RKO (cell line): Measurements from ENCODE around the gene PXDN.

ENCODE experiments used
- DNase-seq: peaks from one replicate; pipeline ENCODE4 v3.0.0-alpha.2; 2016; ENCODE audit warnings: low spot score

The PXDN gene

DNA sequence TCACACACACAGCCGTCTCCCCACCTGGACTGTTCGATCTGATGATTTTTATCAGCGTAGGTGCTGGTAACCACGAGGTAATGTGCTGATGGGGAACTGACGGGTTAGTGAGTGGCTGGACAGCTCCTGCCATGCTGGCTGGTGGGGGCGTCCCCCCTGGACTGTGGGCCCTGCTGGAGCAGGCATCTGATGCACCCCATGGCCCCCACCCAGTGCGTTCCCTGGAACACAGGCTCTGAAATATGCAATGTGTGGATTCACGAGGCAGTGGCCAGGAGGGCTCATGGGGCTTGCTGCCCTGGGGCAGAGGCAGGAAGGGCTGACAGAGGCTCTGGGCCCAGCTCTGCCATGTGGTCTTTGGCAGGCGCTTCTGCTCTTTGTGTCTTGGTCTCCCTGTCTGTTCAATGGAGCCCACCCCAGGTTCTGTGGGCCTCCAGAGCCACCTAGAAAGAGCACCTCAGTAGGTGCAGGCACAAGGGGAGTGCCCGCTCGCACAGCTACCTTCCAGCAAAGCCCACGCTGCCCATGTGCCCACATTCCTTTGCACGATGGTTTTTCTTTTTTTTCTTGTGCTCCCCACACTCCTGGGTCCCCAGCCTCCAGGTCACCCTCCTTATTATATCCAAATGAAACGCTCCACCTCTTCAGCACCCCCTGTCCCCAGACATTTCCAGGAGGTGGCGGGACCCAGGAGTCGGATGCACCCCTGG lies 10.3 kb upstream of the PXDN start:
- DNase-seq: no peak

GRCh38 chr2:1754046-1754445 lies 9.7 kb upstream of the PXDN start:
- DNase-seq: no peak

GRCh38 chr2:1752751-1753150 lies 8.4 kb upstream of the PXDN start:
- no peak for DNase-seq

DNA sequence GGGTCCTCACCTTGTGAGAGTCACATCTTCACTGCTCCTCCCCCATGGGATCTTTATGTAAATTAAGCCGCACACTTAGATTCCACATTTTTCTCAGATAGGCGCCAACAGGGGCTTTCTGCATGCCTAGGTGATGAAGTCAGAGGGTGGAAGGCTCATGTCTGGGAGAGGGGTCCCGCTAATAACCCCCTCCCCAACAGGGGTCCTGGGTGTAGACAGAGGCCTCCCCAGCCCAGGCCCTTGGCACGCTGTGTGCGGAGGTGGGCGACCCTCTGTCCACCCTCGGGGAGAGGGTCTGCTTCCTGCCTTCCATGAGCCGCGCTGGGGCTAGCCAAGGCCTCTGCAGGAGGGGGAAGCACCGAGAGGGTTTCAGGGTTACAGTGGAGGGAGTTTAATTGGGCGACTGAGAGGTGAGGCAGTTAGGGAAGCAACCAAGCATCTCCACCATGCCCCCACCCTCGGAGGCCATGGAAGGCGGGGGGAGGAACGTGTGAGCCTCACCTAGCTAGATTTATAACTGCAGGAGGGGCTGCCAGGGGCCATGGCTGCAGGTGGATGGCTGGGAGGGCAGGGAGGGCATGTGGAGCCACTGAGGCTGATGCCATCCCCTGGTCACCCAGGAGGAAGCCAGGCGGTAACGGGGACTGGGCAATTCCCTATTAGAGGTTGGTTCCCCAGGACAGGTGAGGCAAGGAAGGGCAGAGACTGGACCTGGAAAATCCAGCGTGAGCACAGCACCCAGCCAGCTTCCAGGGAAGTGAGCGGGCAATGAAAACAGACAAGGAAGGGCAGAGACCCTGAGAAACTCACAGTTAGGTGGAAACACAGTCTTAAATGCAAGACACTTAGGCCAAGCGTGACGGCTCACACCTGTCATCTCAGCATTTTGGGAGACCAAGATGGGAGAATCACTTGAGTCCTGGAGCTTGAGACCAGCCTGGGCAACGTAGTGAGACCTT lies 7.7 kb upstream of the PXDN start:
- no peak for DNase-seq

- DNase-seq: peak; percentile 54
These were observed 6.8 kb upstream of the PXDN start for GRCh38 chr2:1750933-1751766.

DNA sequence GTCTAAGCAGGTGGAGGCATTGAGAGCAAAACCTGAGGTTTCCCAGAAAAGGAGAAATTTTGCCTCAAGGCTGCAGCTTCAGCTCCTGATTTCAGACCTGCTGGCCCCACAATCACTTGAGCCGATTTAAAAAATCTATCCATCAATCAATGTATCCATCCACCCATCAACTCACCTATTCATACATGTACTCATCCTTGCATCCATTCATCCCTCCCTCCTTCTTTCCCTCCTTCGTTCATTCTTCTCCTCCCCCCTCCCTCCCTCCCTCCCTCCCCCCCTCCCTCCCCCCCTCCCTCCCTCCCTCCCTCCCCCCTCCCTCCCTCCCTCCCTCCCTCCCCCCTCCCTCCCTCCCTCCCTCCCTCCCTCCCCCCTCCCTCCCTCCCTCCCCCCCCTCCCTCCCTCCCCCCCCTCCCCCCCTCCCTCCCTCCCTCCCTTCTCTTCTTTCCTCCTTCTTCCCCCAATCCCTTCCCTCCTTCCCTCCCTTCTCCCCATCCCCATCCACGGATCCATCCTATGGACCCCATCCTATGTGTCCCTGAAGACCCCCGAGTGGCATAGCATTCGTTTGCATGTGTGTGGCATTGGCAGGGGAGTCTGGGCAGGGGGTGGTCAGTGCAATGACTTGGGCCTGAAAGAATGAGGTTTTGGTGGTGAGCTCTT lies 6.1 kb upstream of the PXDN start:
- DNase-seq: no peak

DNA sequence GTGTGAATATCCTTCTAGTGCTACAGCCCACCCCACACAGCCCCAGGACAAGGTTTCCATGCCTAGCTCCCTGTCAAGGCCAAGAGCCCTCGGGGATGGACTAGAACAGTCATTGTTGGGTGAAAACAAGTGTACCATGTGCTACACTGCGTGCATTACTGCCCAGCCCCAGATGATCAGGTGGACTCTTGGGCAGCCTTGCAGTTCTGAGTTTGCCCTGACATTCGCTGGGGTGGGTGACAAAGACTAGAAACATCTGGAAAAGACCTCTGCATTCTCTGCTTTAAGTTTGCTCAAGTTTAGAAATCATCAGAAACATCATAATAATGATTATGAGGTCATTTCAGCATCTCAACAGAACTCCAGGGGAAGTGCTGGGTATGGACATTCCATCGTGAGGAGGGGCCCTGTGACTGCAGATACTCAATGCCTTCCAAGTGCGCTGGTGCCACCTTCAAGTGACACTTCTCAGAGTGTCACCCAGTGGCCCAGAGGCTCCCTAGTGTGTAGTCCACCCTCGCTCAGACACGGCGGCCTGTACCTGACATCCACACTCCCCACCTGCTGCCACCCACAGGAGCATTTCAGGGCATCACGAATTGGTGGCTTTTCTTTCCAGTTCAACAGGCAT lies 5.3 kb upstream of the PXDN start:
- DNase-seq: no peak

DNA sequence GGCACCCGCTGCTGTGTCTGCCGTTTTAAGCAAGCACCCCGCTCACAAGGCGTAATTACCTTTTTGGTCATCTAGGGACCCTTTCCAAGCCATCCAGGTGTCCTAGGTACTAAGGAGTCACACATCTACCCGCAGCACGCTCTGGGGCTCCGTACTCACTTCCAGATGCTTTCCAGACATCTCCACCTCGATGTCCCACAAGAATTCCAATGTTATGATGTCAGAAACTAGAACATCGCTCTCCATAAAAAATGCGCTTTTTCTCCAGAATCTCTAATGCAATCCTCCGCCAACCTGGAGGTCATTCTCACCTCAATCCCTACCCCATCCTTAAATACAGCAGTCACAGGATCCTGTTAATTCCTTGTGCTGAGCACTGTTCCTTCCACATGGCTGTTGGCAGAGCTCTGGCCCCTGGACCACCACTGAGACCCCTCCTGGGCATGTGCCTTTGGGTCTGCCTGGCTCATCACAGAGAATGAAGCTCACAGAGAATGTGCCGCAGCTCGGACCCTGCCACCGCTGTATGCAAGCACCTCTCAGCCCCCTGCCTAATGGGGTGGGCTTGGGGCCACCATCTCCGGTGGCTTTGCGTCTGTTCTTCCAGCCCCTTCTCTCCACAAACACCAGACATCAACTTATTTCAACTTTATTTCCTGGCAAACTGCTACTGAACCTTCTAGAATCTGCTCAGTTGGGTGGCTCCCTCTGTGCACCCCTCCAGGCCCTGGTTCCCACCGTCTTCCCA lies 4.6 kb upstream of the PXDN start:
- DNase-seq: no peak

DNA sequence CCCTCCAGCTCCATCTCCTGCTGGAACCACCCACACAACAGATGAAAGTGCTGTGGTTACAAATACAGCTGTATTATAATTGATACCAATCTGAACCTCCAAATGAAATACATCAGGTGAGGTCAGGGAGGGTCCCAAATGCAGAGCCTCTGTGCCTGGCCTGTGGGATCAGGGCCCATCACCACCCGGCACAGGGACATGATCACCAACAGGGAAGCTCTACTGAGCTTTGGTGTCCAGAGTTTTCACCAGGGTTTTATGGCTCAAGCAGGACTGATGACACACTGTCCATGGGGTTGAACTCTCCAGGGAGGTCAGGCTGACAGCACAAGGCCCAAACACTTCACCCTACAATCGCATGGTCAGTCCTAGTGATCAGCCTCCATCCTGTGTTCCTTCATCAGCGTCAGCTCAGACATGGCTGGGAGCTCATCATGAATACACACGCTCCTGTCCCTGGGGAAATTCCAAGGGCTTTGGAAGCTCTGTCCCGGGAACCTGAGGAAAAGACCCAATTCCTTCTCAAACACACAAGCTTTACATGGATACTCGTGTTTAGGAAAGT lies 3.9 kb upstream of the PXDN start:
- no peak for DNase-seq

GRCh38 chr2:1747065-1747941 lies 3.0 kb upstream of the PXDN start:
- no peak for DNase-seq

- DNase-seq: no peak
These were observed 2.1 kb upstream of the PXDN start for GRCh38 chr2:1746174-1747064.

- DNase-seq: no peak
These were observed 1.1 kb upstream of the PXDN start for GRCh38 chr2:1745171-1746023.

- no peak for DNase-seq
These were observed 217 bp downstream of the PXDN start for GRCh38 chr2:1744151-1744445.

DNA sequence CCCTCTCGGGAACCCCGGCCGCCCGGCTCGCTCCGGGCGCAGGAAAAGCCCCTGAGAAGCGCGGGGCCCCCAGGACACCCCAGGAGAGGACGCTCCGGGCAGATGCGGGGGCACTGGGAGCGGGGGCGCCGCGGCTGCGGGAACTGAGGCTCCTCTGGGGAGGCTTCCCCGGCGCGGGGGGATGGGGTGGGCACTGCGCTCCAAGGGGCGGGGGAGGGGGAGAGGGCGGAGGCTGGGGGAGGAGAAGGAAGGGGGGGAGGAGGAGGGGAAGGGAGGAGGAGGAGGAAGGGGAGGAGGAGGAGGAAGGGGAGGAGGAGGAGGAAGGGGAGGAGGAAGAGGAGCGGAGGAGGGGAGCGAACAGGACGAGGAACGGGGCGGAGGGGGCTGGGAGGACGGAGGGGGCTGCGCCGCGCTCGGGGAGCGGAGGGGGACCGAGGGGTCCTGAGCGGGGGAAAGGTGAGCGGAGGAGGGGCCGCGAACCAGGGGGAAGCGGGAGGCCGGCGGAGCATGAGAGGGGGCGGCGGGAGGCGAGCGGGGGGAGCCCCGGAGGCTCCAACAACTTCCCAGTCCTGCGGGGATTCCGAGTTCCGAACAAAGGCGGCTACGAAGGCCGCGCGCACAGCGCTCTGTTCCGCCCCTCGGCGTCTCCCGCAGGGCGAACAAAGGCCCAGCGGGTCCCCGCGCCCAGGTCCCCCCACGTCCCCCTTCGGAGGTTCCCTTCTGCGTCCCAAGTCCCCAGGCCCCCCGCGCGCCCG lies 742 bp downstream of the PXDN start:
- DNase-seq: no peak

GRCh38 chr2:1742681-1743395 lies 1.5 kb downstream of the PXDN start:
- no peak for DNase-seq

DNA sequence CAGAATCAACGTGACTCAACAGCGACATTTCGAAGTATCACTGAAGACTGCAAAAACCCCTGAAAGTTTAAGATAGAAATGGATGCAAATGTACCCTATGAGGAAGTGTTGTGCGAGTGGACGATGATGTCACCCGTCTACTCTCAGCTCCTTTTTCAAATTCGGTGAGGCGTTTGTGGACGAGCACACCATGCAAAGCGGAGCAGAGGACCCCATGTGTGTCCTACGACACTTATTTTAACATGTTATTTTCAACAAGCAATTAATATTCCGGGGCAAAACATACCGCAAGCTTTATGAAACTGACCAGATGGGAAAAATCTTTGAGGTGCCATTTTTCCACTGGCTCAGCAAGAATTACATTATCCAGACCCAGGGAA lies 2.0 kb downstream of the PXDN start:
- no peak for DNase-seq
